GM20000 (cell line): ENCODE results near the gene SOWAHA.

Source experiments
- DNase-seq: peaks from one replicate; pipeline ENCODE4 v3.0.0; 2012; ENCODE audit warnings: low spot score
- TF ChIP-seq, protein P1 (sequence below): IDR thresholded peaks from 2 replicates; pipeline ENCODE4 v1.5.1; 2012; ENCODE audit warnings: mild to moderate bottlenecking, control low read depth; ENCODE audit errors: extremely low read depth, missing control alignments

SOWAHA gene

DNA sequence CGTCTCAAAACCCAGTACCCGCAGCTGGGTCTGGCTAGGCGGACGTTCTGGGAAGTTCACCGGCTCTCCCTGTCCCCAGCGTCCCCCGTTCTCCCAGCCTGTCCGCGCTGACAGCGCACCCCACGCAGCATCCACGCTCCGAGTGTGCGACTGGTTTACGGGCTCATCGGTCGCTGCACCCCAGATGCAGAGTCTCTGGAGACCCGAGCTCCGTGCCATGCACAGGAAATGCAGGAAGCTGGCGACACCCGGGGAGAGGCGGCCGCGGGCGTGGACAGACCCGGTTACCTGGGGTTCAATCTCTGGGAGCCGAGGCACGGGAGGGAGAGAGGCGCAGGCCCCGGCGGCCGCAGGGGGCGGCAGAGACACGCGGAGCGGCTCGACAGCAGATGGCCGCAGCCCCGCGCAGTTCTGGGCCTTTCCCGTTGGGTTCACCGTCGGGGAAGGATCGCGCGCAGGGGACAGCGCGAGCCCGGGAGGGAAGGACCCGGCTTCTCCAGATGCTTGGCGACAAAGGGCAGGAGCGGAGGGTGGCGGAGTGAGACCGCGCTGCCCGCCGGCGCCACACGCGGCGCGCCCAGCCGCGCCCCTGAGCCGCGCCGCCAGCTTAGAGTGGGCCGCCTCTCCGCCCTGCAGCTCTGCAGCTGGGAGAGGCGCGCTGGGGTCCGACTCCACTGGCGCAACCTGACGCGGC is 16.8 kb downstream of the SOWAHA start:
- DNase-seq, result peak; percentile 96
- TF ChIP-seq, protein P1, sequence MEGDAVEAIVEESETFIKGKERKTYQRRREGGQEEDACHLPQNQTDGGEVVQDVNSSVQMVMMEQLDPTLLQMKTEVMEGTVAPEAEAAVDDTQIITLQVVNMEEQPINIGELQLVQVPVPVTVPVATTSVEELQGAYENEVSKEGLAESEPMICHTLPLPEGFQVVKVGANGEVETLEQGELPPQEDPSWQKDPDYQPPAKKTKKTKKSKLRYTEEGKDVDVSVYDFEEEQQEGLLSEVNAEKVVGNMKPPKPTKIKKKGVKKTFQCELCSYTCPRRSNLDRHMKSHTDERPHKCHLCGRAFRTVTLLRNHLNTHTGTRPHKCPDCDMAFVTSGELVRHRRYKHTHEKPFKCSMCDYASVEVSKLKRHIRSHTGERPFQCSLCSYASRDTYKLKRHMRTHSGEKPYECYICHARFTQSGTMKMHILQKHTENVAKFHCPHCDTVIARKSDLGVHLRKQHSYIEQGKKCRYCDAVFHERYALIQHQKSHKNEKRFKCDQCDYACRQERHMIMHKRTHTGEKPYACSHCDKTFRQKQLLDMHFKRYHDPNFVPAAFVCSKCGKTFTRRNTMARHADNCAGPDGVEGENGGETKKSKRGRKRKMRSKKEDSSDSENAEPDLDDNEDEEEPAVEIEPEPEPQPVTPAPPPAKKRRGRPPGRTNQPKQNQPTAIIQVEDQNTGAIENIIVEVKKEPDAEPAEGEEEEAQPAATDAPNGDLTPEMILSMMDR, result peak; percentile 78

DNA sequence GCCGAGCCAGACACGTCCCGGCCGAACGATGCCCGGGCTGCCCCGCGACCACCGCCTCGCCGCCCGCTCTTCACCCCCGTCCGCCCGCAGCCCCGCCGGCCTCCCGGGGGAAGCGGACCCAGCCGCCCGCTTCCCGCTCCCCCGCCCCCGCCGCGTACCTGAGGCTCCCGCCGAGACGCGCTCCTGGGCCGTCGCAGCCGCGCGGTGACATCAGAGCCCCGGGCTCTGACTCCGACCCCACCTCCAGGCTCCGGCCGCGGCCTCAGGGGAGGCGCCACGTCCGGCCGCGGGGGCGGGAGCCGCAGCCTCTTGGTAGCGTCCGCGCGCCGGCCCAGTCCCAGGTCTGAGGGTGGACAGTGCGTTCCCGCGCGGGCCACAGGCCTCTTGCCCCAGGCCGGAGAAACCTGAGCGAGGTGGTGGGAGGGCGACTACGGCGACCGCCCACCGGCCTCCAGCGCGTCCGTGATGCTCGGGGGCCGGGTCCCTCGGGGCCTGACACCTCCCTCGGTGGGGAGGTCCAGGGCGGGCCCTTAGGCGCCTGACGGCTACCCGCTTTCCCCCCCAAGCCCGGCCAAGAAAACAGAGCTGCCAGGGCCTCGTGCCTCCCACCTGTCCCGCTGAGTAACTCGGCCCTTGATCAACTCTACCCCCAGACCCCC is 17.5 kb downstream of the SOWAHA start, which contains the start of gene SHROOM1:
Gene SHROOM1 (minus strand): TSS at position 212 of the 659 bp plus-strand sequence. CDS start 4,507 bp downstream, outside the sequence.
- peak; percentile 93 for DNase-seq
- TF ChIP-seq, protein P1, result no peak

DNA sequence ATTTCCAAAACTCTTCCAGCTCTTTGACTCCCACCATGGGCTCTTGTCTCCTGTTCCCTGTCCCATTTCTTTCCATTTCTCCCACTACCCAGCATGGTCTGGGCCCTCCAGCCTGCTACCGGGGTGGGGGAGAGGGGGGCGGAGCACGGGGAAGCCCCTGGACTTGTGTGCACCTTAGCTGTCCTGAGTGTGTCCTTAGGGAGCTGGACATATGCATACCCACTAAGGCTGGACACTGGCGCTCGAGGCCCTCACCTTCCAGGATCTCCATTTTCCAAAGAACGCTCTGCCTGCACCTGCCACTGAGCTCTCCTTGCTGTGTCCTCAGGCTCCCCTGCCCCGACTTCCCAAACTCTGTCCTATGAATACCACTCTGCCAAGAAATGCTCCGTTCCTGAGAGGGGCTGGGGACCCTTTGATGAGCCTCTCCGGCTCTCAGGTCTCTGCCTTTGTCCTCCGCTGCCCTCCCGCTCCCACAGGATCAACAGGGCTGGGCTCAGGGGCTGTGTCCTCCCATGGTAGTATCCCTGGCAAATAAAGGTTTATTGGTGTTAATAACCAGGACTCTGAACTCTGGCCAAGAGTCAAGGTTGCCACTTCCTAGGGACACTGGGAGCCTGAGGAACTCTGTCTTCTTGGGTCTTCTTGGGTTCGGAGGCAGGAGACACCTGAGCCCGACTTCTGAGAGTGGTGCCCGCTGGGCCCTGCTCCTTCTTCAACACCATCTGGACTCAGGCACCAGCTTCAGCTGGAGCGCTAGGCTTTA is 18.2 kb downstream of the SOWAHA start:
- TF ChIP-seq, protein P1, result no peak
- DNase-seq, result no peak

DNA sequence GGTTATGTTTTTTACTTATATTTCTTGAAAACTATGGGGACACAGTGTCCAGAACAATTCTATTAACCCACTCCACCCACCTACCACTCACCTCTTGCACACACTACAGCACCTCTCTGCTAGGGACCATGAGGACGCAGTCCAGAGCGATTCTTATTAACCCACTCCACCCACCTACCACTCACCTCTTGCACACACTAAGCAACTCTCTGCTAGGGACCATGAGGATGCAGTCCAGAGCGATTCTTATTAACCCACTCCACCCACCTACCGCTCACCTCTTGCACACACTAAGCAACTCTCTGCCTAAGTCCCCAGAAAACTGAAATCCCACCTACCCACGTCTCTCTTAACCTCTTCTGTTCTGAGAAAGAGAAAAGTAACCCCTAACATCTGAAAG is 19.5 kb downstream of the SOWAHA start:
- DNase-seq, result no peak
- TF ChIP-seq, protein P1, result no peak

DNA sequence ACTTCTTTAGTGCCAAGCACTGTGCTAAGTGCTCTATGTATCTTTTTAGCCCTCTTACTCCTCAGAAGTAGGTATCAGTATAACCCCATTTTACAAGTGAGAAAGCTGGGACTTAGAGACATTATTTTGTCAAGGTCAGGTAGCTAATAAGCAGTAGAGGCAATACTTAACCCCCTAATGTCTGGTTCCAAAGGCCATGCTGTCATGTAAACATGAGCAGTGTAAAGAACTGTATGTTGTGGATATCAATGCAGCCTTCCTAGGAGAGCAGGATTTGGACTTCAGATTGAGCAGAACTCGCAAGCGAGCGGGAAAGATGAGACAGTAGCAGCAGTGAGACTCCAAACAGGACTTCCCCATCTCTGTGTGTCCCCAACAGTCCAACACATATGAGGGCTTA is 21.0 kb downstream of the SOWAHA start:
- no peak for DNase-seq
- TF ChIP-seq, protein P1, result no peak

DNA sequence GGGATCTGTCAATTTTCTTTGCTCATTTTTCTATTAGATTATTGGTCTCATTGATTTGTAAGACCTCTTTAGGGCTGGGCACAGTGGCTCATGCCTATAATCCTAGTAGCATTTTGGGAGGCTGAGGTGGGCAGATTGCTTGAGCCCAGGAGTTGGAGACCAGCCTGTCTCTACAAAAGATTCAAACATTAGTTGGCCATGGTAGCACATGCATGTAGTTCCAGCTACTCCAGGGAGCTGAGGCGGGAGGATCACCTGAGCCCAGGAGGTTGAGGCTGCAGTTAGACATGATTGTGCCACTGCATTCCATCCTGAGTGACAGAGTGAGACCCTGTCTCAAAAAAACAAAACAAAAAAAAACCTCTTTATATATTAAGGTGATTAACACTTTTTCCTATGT is 23.8 kb downstream of the SOWAHA start:
- TF ChIP-seq, protein P1, result no peak
- DNase-seq, result no peak

DNA sequence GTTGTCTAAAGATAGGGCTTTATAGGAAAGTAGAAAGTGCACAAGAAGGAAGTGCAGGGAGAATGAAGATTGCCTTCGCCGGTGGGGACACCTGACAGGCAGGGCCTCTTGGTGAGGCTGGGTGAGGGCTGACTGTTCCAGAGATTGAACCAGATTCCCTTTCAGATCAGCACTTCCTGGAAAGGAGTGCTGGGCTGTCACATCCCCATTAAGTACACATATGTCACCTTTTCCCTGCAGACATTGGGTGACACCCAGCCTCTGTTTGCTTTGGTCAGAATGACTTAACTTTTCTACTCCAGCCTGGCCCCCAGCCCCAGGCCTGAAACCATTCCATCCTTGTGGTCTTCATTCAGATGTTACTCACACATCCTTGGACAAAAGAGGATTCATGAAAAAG is 24.8 kb downstream of the SOWAHA start:
- no peak for DNase-seq
- TF ChIP-seq, protein P1, result no peak
